OCI-LY7 (cell line): Measurements from ENCODE around the gene PIGBOS1. TPM values are rescaled to one million over a fixed set of nuclear protein-coding genes. Genes with fewer than 3 reads are reported as not detected.

Experiments
- BruUV-seq: library from RNA; stranded (reverse); fragments of 400-500 nt; replicated peaks from 2 replicates; lab custom pipeline; 2021; lab: Mats Ljungman, UMichigan
- CTCF ChIA-PET: fragments of 300-600 bp; sonication (Branson Sonifier 250); formaldehyde crosslinking; loops from one replicate; lab custom pipeline; 2022; ENCODE audit warnings: antibody characterized with exemption; ENCODE audit not compliant: unreplicated experiment; lab: Charles Lee
- POLR2A ChIA-PET: fragments of 300-600 bp; sonication (Branson Sonifier 250); formaldehyde crosslinking; loops from one replicate; lab custom pipeline; 2022; ENCODE audit warnings: antibody characterized with exemption; lab: Charles Lee
- DNase-seq: peaks from one replicate; pipeline ENCODE4 v3.0.0-alpha.2; 2015; ENCODE audit warnings: low spot score
- H2AFZ ChIP-seq: fragments of 200-600 bp; sonication (generic), shearing (Covaris generic); 2 replicates; pipeline ENCODE4 v1.6.1; 2014; ENCODE audit warnings: mild to moderate bottlenecking, antibody characterized with exemption, low read length, moderate library complexity
- H3K27ac ChIP-seq: fragments of 200-600 bp; sonication (generic); 2 replicates; pipeline ENCODE4 v1.5.1; 2014; ENCODE audit warnings: mixed run types, low read depth, mild to moderate bottlenecking, moderate library complexity, low read length, inconsistent platforms; ENCODE audit not compliant: poor library complexity, severe bottlenecking
- H3K36me3 ChIP-seq: fragments of 200-600 bp; sonication (generic); 2 replicates; pipeline ENCODE4 v1.6.1; 2014; ENCODE audit warnings: mild to moderate bottlenecking, antibody characterized with exemption, low read length, moderate library complexity, mixed read lengths; ENCODE audit not compliant: insufficient read depth
- H3K4me1 ChIP-seq: fragments of 200-600 bp; sonication (generic); 2 replicates; pipeline ENCODE4 v1.5.1; 2014; ENCODE audit warnings: mild to moderate bottlenecking, low read length; ENCODE audit not compliant: insufficient read depth, poor library complexity, severe bottlenecking
- H3K4me2 ChIP-seq: fragments of 200-600 bp; sonication (generic); 2 replicates; pipeline ENCODE4 v1.6.1; 2014; ENCODE audit warnings: mild to moderate bottlenecking, low read length
- H3K4me3 ChIP-seq: fragments of 200-600 bp; sonication (generic); 2 replicates; pipeline ENCODE4 v1.5.1; 2014; ENCODE audit warnings: mild to moderate bottlenecking, low read depth, low read length; ENCODE audit not compliant: poor library complexity, severe bottlenecking
- H3K79me2 ChIP-seq: fragments of 200-600 bp; sonication (generic); 2 replicates; pipeline ENCODE4 v1.6.1; 2016; ENCODE audit warnings: low read depth, mild to moderate bottlenecking, low read length, moderate library complexity, mixed read lengths; ENCODE audit not compliant: insufficient read depth
- H3K9me2 ChIP-seq: fragments of 200-600 bp; sonication (generic); 2 replicates; pipeline ENCODE4 v1.6.1; 2016; ENCODE audit warnings: mild to moderate bottlenecking, low read length, mixed read lengths; ENCODE audit not compliant: insufficient read depth
- H3K9me3 ChIP-seq: fragments of 200-600 bp; sonication (generic); 2 replicates; pipeline ENCODE4 v1.6.1; 2014; ENCODE audit warnings: mild to moderate bottlenecking, mixed run types, low read length, mixed read lengths
- H4K20me1 ChIP-seq: fragments of 200-600 bp; sonication (generic); 2 replicates; pipeline ENCODE4 v1.6.1; 2014; ENCODE audit warnings: mild to moderate bottlenecking, antibody characterized with exemption, low read length, moderate library complexity, mixed read lengths; ENCODE audit not compliant: insufficient read depth
- EZH2phosphoT487 ChIP-seq: fragments of 200-600 bp; sonication (generic); IDR thresholded peaks from 2 replicates; pipeline ENCODE4 v1.6.1; 2018; ENCODE audit warnings: low read depth, borderline replicate concordance, mild to moderate bottlenecking, mixed run types, antibody characterized with exemption, low read length, moderate library complexity, mixed read lengths
- intact Hi-C: fragments of 100-400 bp; cut with micrococcal nuclease; formaldehyde crosslinking; loops from one replicate; pipeline ENCODE4 v1.10.0; 2022; ENCODE audit not compliant: unreplicated experiment
- total RNA-seq, 2 experiments: library from RNA; depleted of rRNA in 1 of 2; stranded (reverse); fragments of >200 nt in 1 of 2; shearing (Covaris generic) in 1 of 2; gene quantifications; 2 replicates each; pipeline ENCODE4 v1.2.3, GENCODE V29; 2014 to 2022
- TF ChIP-seq, protein P1 (sequence below): fragments of 200-600 bp; sonication (generic); conservative IDR thresholded peaks from 2 replicates; pipeline ENCODE4 v1.5.1; 2014; ENCODE audit warnings: mild to moderate bottlenecking, antibody characterized with exemption, low read length, moderate library complexity, mixed read lengths

Gene PIGBOS1
- total RNA-seq, 2 experiments from 2014 or later: 10.4 to 14.8 TPM

DNA sequence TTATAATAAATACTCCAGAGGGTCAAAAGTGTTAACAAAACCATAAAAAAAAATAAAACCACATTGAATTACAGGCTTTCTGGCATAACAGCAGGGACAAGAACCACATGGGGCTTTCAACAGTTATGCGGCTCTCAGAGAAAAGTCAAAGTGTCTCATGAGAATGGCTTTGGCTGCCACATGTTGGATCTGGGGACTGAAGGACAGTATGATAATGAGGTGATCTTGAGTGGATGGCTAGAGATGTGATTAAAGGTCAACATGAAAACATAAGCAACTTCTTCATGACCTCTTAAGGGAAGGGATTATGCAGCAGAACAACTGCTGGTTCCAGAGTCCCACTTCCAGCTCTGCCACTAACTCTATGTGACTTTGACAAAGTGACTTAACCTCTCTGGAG, 34.5 kb downstream of the PIGBOS1 start:
- H3K9me3 ChIP-seq: no peaks in the 10 kb centered on the region
- H3K9me2 ChIP-seq: no peaks in the 10 kb centered on the region
- TF ChIP-seq EZH2phosphoT487: no peak
- TF ChIP-seq, protein P1, sequence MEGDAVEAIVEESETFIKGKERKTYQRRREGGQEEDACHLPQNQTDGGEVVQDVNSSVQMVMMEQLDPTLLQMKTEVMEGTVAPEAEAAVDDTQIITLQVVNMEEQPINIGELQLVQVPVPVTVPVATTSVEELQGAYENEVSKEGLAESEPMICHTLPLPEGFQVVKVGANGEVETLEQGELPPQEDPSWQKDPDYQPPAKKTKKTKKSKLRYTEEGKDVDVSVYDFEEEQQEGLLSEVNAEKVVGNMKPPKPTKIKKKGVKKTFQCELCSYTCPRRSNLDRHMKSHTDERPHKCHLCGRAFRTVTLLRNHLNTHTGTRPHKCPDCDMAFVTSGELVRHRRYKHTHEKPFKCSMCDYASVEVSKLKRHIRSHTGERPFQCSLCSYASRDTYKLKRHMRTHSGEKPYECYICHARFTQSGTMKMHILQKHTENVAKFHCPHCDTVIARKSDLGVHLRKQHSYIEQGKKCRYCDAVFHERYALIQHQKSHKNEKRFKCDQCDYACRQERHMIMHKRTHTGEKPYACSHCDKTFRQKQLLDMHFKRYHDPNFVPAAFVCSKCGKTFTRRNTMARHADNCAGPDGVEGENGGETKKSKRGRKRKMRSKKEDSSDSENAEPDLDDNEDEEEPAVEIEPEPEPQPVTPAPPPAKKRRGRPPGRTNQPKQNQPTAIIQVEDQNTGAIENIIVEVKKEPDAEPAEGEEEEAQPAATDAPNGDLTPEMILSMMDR: no peak
- H3K4me3 ChIP-seq: no peak overlapping the region
- no peak overlapping the region for H3K27ac ChIP-seq
- ChIA-PET CTCF (no interaction called here), POLR2A (no interaction called here)
- no peaks in the 10 kb centered on the region for H3K79me2 ChIP-seq
- no peak overlapping the region for H2AFZ ChIP-seq
- BruUV-seq: no TSS peak
- no peak overlapping the region for H3K4me2 ChIP-seq
- H4K20me1 ChIP-seq: no peaks in the 10 kb centered on the region
- peaks cover 15% of the 10 kb centered on the region for H3K4me1 ChIP-seq
- intact Hi-C loops: no loop called here
- no peak for DNase-seq
- H3K36me3 ChIP-seq: no peaks in the 10 kb centered on the region

DNA sequence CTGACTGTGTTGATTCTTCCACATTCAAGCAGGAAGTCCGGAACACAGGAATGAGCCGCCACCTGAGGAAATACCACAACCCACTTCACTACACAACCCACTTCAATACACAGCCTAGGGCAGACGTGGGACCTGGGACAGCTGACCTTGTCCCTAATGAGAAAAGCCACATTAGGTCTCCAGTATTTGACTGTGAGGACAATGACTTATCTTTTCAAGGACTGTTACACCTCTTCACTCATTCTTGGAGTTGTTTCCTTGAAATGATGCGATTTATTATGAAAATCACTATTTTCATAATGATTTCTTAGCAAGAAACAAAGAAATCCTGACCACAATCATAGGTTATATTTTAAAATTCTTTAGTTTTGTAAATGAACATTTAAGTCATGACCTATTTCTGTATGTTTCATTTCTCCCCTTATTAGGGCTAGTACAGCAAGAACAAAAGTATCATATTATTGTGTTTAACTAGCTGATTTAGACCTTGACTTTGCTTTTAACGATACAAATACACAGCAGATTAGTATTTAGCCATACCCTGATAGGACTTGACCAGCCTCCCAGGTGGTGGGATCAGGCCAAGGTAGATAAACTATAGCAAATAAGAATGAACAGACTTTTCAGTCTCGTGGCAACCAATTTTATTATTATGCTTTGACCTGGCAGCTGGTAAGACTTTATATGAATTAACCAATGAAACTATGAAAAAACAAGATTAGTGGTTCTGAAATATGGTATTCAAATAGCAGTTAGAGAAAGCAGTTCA, 35.4 kb downstream of the PIGBOS1 start:
- no peaks in the 10 kb centered on the region for H3K9me2 ChIP-seq
- DNase-seq: no peak
- peaks cover 8% of the 10 kb centered on the region for H3K4me1 ChIP-seq
- H3K4me2 ChIP-seq: no peak overlapping the region
- ChIA-PET POLR2A (no interaction called here), CTCF (no interaction called here)
- no TSS peak for BruUV-seq
- H4K20me1 ChIP-seq: no peaks in the 10 kb centered on the region
- intact Hi-C loops: no loop called here
- no peak for TF ChIP-seq EZH2phosphoT487
- TF ChIP-seq, protein P1: no peak
- H3K27ac ChIP-seq: no peak overlapping the region
- no peaks in the 10 kb centered on the region for H3K79me2 ChIP-seq
- no peak overlapping the region for H2AFZ ChIP-seq
- no peaks in the 10 kb centered on the region for H3K36me3 ChIP-seq
- H3K9me3 ChIP-seq: no peaks in the 10 kb centered on the region
- H3K4me3 ChIP-seq: no peak overlapping the region

DNA sequence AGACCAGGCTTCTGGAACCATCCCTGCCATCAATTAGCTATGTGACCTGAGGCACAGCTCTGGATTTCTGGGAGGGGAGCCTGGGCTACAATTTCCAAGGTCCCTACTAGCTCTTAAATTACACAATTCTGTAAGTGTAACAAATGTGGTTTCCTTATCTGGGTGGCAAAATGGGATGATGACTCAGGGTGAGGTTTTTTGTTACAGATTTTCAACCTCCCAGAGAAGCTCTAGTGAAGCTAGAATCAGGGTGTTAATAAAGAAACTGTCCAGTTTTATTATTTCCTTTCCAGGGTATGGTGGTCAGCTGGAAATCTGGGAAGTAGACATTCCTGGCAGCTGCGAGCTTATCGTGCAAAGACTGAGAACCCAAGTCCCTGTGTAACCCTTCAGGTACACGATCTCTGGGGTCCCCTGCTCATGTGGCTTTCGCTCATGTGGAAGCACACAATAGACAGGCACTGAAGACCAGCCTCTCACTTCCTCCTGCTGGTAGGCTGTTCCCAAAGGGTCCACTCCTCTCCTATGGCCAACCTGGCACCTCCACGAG, 36.6 kb downstream of the PIGBOS1 start:
- H3K36me3 ChIP-seq: no peaks in the 10 kb centered on the region
- ChIA-PET CTCF (no interaction called here), POLR2A (interaction anchor here (0.8 to 1.1 kb wide), 2 partner anchors 12 to 61 kb away, joined by 3 to 5 read pairs; no protein-coding TSS in a partner anchor)
- H2AFZ ChIP-seq: no peak overlapping the region
- no peak for DNase-seq
- H3K4me2 ChIP-seq: no peak overlapping the region
- peaks cover 7% of the 10 kb centered on the region for H3K4me1 ChIP-seq
- H3K79me2 ChIP-seq: no peaks in the 10 kb centered on the region
- H3K9me3 ChIP-seq: no peaks in the 10 kb centered on the region
- no peaks in the 10 kb centered on the region for H4K20me1 ChIP-seq
- H3K27ac ChIP-seq: no peak overlapping the region
- H3K4me3 ChIP-seq: no peak overlapping the region
- H3K9me2 ChIP-seq: no peaks in the 10 kb centered on the region
- TF ChIP-seq EZH2phosphoT487: no peak
- TF ChIP-seq, protein P1: no peak
- BruUV-seq: no TSS peak
- intact Hi-C loops: no loop called here
